Measurements from ENCODE around the gene DENND6B.
"Not testable (repeated sequence)": the region's sequence is repeated elsewhere in the genome, so short reads cannot be mapped to it uniquely, and the experiment has no call there.

Gene DENND6B

DNA sequence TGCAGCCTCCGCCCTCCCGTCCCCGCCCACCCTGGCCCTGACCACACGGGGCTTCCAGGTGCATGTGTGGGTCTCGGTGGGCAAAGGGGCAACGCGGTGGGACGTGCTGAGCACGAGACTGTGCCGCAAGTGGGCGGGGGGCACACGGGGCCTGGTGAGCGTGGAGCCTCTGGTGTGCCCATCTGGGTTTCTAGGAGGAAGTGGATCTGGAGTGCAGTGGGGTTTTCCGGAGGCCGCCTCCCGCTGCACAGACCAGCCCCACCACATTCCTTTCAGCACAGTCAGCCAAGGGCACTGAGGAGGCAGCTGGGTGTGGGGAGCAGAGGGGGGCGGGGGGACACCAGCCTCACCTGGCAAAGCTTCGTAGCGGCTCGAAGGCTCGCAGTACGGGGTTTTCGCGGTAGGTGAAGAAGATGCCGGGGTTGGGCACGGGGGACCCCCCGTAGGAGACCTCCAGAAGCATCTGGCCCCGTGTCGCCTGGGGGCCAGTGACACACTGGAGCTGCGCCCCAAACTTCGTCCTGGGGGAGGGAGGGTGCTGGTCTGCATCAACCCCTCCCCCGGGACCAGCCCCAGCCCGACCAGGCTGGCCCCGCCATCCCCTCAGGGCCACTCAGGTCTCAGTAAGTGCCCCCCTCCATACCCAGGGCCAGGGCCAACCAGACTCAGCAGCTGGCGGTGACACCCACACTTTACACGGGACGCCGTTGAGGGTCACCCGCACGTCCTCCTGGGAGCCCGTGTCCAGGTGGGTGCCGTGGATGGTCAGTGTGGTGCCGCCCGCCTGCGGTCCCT lies 44.3 kb downstream of the DENND6B start:
- no peak for DNase-seq

DNA sequence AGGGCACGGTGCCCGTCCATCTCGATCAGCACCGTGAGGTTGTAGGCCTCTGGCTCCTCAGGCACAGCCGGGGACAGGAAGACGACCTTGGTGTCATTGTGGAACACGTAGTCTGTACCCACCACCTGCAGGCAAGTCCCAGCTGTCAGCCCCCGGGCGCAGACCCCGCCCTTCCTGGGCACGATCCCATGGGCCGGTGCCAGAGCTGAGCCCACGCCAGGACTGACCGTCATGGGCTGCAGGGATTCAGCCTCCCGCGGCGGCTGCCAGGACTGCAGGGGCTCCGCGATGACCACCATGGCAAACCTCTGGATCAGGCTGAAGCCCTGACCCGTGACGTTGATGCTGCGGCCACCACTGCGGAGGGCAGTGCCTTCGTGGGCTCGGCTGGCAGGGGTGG lies 44.9 kb downstream of the DENND6B start:
- DNase-seq: no peak

GRCh38 chr22:50281384-50281760 lies 45.4 kb downstream of the DENND6B start:
- no peak for DNase-seq

- no peak for DNase-seq
Observed at GRCh38 chr22:50280708-50281383, 46.0 kb downstream of the DENND6B start.

DNA sequence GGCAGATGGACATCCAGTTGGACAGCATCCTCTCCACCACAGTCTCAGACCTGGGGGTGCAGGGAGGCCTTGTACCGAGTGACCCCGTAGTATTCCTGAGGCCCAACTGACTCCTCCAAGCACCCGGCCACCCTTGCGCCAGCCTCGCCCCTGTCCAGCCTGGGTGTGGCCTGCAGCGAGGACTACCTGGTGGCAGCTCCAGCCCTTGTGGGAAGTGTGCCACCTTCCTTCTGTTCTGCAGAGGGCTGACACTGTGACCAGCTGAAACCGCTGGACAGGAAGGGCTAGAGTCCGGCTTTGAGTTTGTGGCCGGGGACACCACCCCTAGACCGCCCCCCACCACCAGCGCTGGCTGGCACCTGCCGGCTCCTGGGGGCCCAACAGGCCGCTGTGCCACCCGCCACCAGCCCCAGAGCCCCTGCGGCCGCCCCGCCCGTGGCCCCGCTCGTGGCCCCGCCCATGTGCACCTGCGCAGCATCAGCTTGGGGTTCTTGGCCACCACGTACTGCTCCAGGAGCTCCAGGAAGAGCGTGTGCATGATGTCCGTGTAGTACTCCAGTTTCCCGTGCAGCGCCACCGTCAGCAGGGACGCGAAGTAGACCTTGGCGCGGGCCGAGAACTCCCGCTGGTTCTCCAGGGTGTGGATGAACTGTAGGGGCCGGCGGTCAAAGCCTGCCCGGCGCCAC lies 46.6 kb downstream of the DENND6B start:
- no peak for DNase-seq

DNA sequence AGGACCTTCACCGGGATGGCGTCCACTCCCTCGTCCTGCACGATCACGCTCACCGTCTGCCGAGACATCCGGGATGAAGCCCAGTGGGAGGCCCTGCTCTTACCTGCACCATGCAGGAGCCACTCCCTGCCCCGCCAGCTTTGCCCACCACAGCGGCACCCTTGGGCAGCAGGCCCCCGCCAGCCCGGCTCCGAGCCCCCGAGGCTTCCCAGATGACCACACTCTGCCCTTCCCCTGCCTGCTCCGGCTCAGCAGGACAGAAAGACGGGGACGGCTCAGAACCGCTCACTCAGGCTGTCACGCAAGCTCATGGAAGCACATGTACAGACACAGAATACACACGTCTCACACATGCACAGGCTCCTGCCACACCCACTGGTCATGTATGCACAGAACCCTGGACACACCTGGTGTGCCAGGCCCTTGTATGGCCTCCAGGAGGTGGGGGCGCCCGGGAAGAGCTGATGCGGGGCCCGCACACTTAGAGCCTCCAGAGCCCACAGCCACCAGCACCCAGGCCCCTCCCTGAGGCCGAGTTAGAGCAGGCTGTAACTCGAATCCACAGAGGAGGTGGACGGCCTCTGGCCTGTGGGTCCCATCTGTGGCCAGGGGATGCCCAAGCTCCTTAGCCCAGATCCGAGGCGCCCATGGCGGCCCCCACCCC lies 47.7 kb downstream of the DENND6B start:
- no peak for DNase-seq

DNA sequence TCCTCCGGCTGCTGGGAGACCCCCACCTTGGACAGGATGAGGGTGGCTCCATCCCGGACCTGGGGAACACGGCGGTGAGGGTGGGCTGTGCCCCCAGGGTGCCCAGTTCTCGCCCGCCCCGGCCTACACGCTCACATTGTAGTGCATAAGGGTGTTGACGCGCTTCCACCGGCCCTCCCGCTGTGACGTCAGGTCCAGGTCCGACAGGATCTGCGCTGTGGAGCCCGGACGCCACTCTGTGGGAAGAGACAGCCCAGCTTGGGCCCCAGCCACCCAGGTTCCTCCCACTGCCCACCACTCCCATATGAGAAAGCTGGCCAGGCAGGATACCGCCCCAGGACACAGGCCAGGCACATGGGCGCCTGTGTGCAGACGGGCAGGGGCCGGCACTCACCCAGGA lies 48.4 kb downstream of the DENND6B start:
- no peak for DNase-seq

DNA sequence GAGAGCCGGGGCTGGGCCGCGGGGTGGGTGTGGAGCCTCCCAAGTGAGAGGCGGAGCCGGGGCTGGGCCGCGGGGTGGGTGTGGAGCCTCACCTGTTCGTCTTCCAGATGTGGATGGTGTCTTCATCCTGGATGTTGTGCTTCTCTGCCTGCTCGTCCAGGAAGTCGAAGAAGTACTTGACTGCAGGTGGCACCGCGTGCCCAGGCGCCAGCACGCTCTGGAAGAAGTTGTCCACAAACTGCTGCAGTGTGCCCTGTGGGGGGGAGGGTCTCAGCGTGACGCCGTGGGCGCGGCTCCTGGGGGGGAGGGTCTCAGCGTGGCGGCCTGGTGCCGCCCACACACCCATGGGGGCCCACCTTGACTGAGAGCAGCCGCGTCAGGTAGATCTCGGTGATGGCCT lies 49.1 kb downstream of the DENND6B start:
- no peak for DNase-seq

GRCh38 chr22:50276143-50276542 lies 50.7 kb downstream of the DENND6B start:
- peak; percentile 79 for DNase-seq

DNA sequence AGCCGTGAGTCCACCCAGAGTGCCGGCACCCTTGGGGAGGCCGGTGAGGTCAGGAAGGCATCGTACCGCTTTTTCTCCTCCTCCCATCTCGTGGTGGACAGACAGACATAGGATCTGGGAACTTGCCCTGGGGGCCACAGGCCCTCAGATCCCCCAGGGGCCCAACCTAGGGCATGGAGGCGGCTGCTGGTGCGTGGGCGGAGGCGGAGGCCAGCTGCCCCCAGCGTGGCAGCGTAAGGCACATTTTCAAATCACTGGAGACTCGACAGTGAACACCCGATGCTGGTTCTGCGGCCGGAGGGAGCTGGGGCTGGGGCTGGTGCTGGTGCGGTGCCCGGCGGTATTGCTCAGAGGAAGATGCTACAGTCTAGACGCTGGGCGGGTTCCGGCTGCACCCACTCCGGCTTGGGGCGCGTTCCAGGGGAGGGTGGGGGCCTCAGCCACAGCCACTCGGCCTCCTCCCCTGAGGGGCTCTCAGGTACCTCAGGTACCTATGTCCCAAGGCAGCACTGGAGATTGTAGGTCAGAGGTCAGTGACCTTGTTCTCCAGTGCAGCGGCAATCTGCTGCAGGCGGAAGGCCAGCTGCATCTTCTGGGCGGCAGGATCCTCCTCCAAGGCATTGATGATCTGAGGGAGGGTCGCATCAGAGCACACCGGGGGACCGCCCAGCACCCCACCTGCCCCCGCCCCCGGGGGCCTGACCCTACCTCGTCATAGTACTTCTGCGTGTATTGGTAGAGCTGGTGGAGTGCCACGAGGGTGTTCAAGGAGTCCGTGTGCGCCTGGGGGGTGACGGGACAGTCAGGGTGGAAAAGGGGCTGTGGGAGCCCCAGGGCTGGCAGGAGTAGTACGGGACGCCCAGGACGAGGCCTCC lies 51.4 kb downstream of the DENND6B start:
- DNase-seq: no peak

GRCh38 chr22:50274771-50275170 lies 52.0 kb downstream of the DENND6B start:
- no peak for DNase-seq

DNA sequence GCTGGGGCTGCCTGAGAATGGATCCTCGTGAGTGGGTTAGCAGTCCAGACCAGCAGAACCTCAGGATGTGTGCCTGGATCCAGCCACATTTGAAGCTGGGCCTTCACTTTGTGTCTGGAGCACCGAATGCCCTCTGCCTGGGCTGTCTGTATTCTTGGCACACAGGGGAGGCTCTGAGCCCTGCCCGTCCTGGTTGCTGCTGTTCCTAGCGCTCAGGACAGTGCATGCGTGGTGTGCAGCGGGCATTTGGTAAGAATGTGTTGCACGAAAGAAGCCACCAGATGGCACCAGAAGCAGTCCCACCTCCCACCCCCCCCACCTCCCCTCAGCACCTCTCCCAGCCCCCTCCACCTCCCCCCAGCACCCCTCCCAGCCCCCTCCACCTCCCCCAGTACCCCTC lies 52.5 kb downstream of the DENND6B start:
- DNase-seq: peak; percentile 61

- DNase-seq: not testable (repeated sequence)
Observed at GRCh38 chr22:50273781-50274180, 53.0 kb downstream of the DENND6B start.

DNA sequence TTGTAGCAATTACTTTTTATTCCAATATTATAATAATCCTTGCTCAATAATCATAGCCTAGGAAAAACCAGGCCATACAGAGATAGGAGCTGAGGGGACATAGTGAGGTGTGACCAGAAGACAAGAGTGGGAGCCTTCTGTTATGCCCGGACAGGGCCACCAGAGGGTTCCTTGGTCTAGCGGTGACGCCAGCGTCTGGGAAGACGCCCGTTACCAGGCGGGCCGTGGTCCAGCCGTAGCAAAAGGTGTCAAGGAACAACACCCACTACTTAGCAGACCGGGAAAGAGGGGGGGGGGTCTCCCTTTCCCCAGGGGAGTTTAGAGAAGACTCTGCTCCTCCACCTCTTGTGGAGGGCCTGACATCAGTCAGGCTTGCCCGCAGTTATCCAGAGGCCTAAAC lies 53.5 kb downstream of the DENND6B start:
- not testable (repeated sequence) for DNase-seq

GRCh38 chr22:50272044-50272802 lies 54.6 kb downstream of the DENND6B start:
- no peak for DNase-seq

DNA sequence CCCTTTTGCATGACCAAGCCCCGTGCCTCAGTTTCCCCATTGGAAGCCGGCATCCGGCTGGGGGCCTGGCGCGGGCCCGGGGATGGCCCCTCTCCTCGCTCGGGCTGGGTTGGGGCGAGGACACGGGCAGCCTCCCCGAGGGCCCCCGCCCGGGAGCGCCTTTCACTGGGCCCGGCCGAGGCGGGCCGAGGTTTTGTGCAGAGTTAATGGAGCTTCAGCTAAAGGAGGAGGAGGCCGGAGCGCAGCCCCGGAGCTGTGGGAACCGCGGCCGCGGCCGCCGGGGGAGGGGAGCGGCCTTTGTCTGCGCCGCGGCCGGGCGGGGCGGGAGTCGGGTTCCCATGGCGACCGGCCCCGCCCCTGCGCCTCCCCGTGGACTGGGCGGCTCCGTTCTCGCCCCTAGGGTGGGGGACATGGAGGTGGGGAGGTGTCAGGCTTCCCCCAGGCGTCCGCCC lies 55.3 kb downstream of the DENND6B start:
- peak; percentile 80 for DNase-seq

DNA sequence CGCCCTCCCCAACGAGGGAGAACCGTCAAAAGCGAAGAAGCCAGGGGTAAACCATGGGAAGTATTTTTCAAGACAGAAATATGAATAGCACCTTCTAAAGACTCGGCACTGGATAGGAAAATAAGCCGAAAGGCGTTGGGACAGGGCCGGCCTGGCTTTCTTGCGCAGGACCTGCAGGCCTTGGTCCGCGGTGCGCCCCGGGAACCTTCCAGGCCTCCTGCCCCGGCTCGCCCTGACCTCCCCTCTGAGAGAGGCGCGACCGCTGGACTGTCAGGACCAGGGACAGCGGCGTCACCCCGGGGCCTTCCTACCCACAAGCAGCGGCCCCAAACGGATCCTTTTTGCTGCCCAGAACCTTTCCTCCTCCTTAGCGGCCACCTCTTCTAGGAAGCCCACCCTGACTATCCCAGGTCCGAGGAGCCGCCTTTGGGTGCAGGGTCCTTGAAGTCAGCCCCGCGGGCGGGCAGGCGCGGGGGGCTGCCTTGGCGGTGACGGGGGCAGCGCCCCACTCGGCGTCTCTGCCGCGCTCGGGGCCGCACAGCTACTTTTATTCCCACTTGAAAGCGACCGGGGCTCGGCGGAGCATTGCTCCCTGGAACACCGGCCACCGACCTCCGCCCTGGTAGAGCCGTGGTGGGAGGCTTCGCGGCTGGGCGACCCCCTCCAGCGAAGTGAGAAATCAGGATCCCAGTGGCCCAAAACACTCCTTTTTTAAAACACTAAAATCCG lies 56.0 kb downstream of the DENND6B start:
- peak; percentile 83 for DNase-seq

DNA sequence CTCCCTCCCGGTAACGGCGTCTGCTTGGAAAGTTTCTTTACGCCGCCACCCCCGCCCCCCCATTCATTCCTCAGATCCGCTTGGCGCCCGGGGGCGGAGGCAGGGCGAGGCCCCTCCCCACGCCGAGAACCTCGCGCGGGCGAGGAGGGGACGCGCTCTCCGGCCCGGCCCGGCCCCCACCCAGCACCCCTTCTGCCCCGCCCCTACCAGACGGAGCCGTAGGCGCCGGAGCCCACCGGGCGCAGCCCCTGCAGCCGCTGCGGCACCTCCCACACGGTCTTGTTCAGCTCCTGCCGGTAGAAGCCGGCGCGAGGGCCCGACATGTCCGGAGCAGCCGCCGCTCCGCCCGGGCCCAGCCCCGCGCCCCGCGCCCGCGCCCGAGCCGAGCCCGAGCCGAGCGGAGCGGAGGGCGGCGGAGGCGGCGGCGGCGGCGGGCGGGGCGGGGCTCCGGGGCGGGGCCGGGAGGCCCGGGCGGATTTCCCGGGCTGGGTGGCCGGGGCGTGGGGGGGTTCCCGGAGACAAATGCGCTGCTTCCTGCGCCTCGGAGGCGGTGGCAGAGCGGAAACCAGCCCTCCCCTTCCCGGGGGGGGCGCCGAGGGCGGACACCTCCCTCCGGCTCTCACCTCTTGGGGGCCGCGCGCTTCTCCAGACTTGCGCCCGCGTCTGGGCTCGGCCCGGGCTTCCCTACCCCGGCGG lies 56.7 kb downstream of the DENND6B start, which contains the start of gene MAPK11:
Gene MAPK11 (minus strand): TSS at position 411 of the 696 bp plus-strand sequence. CDS start 88 bp downstream, at position 323.
- peak; percentile 76 for DNase-seq

DNA sequence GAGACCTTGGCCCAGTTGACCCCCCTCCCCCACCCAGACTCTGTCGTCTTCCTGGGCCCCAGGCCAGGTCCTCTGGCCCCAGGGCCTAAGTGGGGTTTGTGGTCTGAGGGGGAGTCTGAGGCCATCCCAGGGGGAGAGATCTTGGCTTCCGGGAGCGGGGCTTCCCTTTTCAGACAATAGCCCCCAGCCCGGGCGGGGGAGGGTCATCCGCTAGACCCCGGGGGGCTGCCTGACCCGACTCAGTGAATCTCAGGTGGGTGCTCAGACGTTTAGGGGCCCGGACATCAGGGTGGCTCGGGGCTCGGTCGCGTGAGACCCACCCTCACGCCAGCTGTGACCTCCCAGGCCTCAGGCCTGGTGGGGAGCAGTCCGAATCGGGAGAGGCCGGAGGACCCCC lies 57.2 kb downstream of the DENND6B start:
- no peak for DNase-seq

DNA sequence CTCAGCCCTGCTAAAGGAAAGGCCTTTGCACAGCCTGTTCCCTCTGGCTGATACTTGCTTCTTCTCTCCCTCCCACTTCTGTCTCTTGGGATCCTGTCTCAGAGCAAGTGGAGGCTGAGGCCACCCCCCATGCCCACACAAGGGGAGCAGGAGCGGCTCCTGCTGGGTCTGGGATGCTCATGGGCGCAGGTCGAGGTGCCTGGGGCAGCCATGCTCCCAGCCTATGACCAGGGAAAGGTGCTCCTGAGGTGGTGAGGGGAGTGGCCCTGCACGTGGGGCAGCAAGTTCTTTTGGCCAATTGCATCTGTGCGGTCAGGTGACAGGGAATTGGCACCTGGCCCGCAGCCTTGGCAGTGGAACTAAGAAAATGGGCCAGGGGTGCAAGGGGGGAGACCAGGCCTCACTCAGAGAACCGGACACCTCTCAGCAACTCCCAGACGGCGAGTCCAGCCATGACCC lies 58.1 kb downstream of the DENND6B start:
- no peak for DNase-seq
